Iris pigment epithelial cell (primary cell): Measurements from ENCODE around the gene WDR70.

Experiments used
- DNase-seq: peaks from one replicate; pipeline ENCODE4 v3.0.0-alpha.2; 2011; ENCODE audit warnings: low read depth

WDR70 gene

DNA sequence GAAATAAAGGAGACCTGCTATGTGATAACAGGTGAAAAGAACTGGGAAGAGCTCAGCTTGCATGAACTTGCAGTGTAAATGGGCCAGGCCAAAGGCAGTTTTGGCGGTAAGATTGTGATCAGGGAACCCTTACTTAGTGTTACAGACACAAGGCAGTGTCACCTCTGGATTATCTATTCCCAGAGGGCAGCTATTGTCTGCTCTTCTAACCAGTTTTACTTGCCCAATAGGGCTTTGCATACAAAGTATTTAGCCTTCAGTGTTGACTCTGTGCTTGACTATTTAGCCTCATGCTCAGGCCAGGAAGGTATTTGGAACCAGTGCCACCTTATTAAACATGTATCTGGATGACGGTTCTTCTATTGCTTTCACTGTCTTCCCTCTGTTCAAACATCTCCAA is 422.4 kb downstream of the WDR70 start:
- no peak for DNase-seq
